Right lobe of liver (tissue), 4 donors: Measurements from ENCODE around the gene PCDHA6.

Experiments
- POLR2A ChIP-seq: fragments of 450-650 bp; IDR thresholded peaks from one replicate; pipeline ENCODE4 v1.6.1; 2017; ENCODE audit warnings: antibody characterized with exemption, mild to moderate bottlenecking
- TF ChIP-seq, protein P1 (sequence below), 4 donors: fragments of 200-600 bp in 3 of 4; fragments of 450-650 bp in 1 of 4; IDR thresholded peaks; one replicate each; pipeline versions ENCODE4 v1.5.1 to v1.8.0; 2016 to 2022; ENCODE audit warnings: antibody characterized with exemption in 4 of 4, mild to moderate bottlenecking in 2 of 4
- donor health status: DM: no; HTN: no; CAD: no.
- donor health status: DM: no; HTN: no; CAD: no.
- donor health status: DM: no; HTN: yes; CAD: no.

DNA sequence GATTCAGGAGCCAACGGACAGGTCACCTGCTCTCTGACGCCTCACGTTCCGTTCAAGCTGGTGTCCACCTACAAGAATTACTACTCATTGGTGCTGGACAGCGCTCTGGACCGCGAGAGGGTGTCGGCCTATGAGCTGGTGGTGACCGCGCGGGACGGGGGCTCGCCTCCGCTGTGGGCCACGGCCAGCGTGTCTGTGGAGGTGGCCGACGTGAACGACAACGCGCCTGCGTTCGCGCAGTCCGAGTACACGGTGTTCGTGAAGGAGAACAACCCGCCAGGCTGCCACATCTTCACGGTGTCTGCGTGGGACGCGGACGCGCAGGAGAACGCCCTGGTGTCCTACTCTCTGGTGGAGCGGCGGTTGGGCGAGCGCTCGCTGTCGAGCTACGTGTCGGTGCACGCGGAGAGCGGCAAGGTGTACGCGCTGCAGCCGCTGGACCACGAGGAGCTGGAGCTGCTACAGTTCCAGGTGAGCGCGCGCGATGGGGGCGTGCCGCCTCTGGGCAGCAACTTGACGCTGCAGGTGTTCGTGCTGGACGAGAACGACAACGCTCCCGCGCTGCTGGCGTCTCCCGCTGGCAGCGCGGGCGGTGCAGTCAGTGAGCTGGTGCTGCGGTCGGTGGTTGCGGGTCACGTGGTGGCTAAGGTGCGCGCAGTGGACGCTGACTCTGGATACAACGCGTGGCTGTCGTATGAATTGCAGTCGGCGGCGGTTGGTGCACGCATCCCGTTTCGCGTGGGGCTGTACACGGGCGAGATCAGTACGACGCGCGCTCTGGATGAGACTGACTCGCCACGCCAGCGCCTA is 29.6 kb downstream of the PCDHA6 start:
- TF ChIP-seq POLR2A, result no peak
- TF ChIP-seq, protein P1, sequence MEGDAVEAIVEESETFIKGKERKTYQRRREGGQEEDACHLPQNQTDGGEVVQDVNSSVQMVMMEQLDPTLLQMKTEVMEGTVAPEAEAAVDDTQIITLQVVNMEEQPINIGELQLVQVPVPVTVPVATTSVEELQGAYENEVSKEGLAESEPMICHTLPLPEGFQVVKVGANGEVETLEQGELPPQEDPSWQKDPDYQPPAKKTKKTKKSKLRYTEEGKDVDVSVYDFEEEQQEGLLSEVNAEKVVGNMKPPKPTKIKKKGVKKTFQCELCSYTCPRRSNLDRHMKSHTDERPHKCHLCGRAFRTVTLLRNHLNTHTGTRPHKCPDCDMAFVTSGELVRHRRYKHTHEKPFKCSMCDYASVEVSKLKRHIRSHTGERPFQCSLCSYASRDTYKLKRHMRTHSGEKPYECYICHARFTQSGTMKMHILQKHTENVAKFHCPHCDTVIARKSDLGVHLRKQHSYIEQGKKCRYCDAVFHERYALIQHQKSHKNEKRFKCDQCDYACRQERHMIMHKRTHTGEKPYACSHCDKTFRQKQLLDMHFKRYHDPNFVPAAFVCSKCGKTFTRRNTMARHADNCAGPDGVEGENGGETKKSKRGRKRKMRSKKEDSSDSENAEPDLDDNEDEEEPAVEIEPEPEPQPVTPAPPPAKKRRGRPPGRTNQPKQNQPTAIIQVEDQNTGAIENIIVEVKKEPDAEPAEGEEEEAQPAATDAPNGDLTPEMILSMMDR (IDR thresholded peaks at IDR 0.05), result no peak
